ENCODE results near the gene DAND5.

The DAND5 gene

GRCh38 chr19:12959481-12959880, 9.9 kb upstream of the DAND5 start:
- Histone ChIP-seq H3K4me1 (ENCODE audit: control insufficient read depth, low read length) (peaks cover 22% of the 10 kb centered on the region), H3K4me2 (ENCODE audit: low read length) (no peak overlapping the region), H3K27me3 (ENCODE audit: control insufficient read depth, low read length) (no peaks in the 10 kb centered on the region), H4K20me1 (ENCODE audit: control insufficient read depth, insufficient read depth, low read depth, low read length) (no peaks in the 10 kb centered on the region), H3K27ac (ENCODE audit: low read depth, low read length) (no peak overlapping the region), H3K79me2 (ENCODE audit: control insufficient read depth, low read length) (peaks cover 36% of the 10 kb centered on the region), H3K9me2 (replicated peaks; ENCODE audit: control insufficient read depth, low read length) (no peaks in the 10 kb centered on the region), H3K4me3 (ENCODE audit: low read length) (no peak overlapping the region), H3F3A (ENCODE audit: control insufficient read depth, insufficient read depth) (peaks cover 9% of the 10 kb centered on the region), H3K36me3 (ENCODE audit: control insufficient read depth, low read length) (peaks cover 22% of the 10 kb centered on the region), H3K9me3 (ENCODE audit: control insufficient read depth, insufficient read depth, low read length) (no peaks in the 10 kb centered on the region)
- no peak for TF ChIP-seq EZH2phosphoT487 (IDR thresholded peaks at IDR 0.05; ENCODE audit: borderline replicate concordance, low read length)
- TF ChIP-seq, protein P1, sequence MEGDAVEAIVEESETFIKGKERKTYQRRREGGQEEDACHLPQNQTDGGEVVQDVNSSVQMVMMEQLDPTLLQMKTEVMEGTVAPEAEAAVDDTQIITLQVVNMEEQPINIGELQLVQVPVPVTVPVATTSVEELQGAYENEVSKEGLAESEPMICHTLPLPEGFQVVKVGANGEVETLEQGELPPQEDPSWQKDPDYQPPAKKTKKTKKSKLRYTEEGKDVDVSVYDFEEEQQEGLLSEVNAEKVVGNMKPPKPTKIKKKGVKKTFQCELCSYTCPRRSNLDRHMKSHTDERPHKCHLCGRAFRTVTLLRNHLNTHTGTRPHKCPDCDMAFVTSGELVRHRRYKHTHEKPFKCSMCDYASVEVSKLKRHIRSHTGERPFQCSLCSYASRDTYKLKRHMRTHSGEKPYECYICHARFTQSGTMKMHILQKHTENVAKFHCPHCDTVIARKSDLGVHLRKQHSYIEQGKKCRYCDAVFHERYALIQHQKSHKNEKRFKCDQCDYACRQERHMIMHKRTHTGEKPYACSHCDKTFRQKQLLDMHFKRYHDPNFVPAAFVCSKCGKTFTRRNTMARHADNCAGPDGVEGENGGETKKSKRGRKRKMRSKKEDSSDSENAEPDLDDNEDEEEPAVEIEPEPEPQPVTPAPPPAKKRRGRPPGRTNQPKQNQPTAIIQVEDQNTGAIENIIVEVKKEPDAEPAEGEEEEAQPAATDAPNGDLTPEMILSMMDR (IDR thresholded peaks at IDR 0.05; ENCODE audit: low read depth, low read length, poor library complexity, severe bottlenecking): no peak

GRCh38 chr19:12965017-12965811, 4.2 kb upstream of the DAND5 start:
- no peaks in the 10 kb centered on the region for H3K9me2 ChIP-seq (replicated peaks; ENCODE audit: control insufficient read depth, low read length)
- no peaks in the 10 kb centered on the region for H4K20me1 ChIP-seq (ENCODE audit: control insufficient read depth, insufficient read depth, low read depth, low read length)
- H3K9me3 ChIP-seq (ENCODE audit: control insufficient read depth, insufficient read depth, low read length): no peaks in the 10 kb centered on the region
- no peaks in the 10 kb centered on the region for H3F3A ChIP-seq (ENCODE audit: control insufficient read depth, insufficient read depth)
- H3K36me3 ChIP-seq (ENCODE audit: control insufficient read depth, low read length): no peaks in the 10 kb centered on the region
- H3K27ac ChIP-seq (ENCODE audit: low read depth, low read length): peak overlapping the region; percentile 38
- peaks cover 14% of the 10 kb centered on the region for H3K4me1 ChIP-seq (ENCODE audit: control insufficient read depth, low read length)
- peak overlapping the region; percentile 74 for H3K4me2 ChIP-seq (ENCODE audit: low read length)
- no peaks in the 10 kb centered on the region for H3K27me3 ChIP-seq (ENCODE audit: control insufficient read depth, low read length)
- peak overlapping the region; percentile 70 for H3K4me3 ChIP-seq (ENCODE audit: low read length)
- TF ChIP-seq EZH2phosphoT487 (IDR thresholded peaks at IDR 0.05; ENCODE audit: borderline replicate concordance, low read length): no peak
- TF ChIP-seq, protein P1 (IDR thresholded peaks at IDR 0.05; ENCODE audit: low read depth, low read length, poor library complexity, severe bottlenecking): peak; percentile 99
- no peaks in the 10 kb centered on the region for H3K79me2 ChIP-seq (ENCODE audit: control insufficient read depth, low read length)

DNA sequence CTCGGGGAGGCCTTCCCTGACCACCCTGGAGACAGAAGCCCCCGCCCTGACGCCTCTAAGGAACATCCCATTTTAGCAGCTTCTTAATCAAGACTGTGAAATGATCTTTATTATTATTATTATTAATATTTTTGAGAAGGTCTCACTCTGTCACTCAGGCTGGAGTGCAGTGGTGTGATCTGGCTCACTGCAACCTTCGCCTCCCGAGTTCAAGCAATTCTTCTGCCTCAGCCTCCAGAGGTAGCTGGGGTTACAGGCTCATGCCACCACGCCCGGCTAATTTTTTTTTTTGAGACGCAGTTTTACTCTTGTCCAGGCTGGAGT, 3.6 kb upstream of the DAND5 start:
- no peak overlapping the region for H3K27ac ChIP-seq (ENCODE audit: low read depth, low read length)
- no peaks in the 10 kb centered on the region for H3K9me2 ChIP-seq (replicated peaks; ENCODE audit: control insufficient read depth, low read length)
- H3K27me3 ChIP-seq (ENCODE audit: control insufficient read depth, low read length): no peaks in the 10 kb centered on the region
- H3K4me3 ChIP-seq (ENCODE audit: low read length): peak overlapping the region; percentile 70
- no peaks in the 10 kb centered on the region for H3F3A ChIP-seq (ENCODE audit: control insufficient read depth, insufficient read depth)
- no peaks in the 10 kb centered on the region for H3K9me3 ChIP-seq (ENCODE audit: control insufficient read depth, insufficient read depth, low read length)
- peak overlapping the region; percentile 74 for H3K4me2 ChIP-seq (ENCODE audit: low read length)
- TF ChIP-seq, protein P1 (IDR thresholded peaks at IDR 0.05; ENCODE audit: low read depth, low read length, poor library complexity, severe bottlenecking): no peak
- TF ChIP-seq EZH2phosphoT487 (IDR thresholded peaks at IDR 0.05; ENCODE audit: borderline replicate concordance, low read length): no peak
- H3K4me1 ChIP-seq (ENCODE audit: control insufficient read depth, low read length): peaks cover 14% of the 10 kb centered on the region
- H3K36me3 ChIP-seq (ENCODE audit: control insufficient read depth, low read length): no peaks in the 10 kb centered on the region
- no peaks in the 10 kb centered on the region for H3K79me2 ChIP-seq (ENCODE audit: control insufficient read depth, low read length)
- H4K20me1 ChIP-seq (ENCODE audit: control insufficient read depth, insufficient read depth, low read depth, low read length): no peaks in the 10 kb centered on the region
